HEK293 (cell line): ENCODE results near the gene VPREB3.

Source experiments
- SP2 ChIP-seq: fragments of 450-650 bp; formaldehyde crosslinking; IDR thresholded peaks from 2 replicates; pipeline ENCODE4 v1.5.1; 2016; ENCODE audit warnings: missing biosample characterization, missing genetic modification characterization
- TCF7L2 ChIP-seq: IDR thresholded peaks from 2 replicates; pipeline ENCODE4 v1.6.1; 2011; ENCODE audit warnings: low read depth, mild to moderate bottlenecking, inconsistent platforms, low read length, moderate library complexity, borderline replicate concordance
- ZNF292 ChIP-seq: fragments of 450-650 bp; formaldehyde crosslinking; IDR thresholded peaks from 2 replicates; pipeline ENCODE4 v1.5.1; 2016; ENCODE audit warnings: low read depth, missing biosample characterization, missing genetic modification characterization, borderline replicate concordance
- ZNF335 ChIP-seq: fragments of 450-650 bp; formaldehyde crosslinking; conservative IDR thresholded peaks from 2 replicates; pipeline ENCODE4 v1.5.1; 2016; ENCODE audit warnings: missing biosample characterization, missing genetic modification characterization
- ZNF521 ChIP-seq: fragments of 450-650 bp; formaldehyde crosslinking; IDR thresholded peaks from 2 replicates; pipeline ENCODE4 v1.5.1; 2017; ENCODE audit warnings: missing biosample characterization, mild to moderate bottlenecking, missing genetic modification characterization
- TF ChIP-seq, protein P1 (sequence below): fragments of 450-650 bp; formaldehyde crosslinking; IDR thresholded peaks from 2 replicates; pipeline ENCODE4 v1.5.1; 2016; ENCODE audit warnings: missing biosample characterization, missing genetic modification characterization
- TF ChIP-seq, protein P2 (sequence below): fragments of 450-650 bp; formaldehyde crosslinking; IDR thresholded peaks from 2 replicates; pipeline ENCODE4 v1.5.1; 2017; ENCODE audit warnings: missing biosample characterization, missing genetic modification characterization

DNA sequence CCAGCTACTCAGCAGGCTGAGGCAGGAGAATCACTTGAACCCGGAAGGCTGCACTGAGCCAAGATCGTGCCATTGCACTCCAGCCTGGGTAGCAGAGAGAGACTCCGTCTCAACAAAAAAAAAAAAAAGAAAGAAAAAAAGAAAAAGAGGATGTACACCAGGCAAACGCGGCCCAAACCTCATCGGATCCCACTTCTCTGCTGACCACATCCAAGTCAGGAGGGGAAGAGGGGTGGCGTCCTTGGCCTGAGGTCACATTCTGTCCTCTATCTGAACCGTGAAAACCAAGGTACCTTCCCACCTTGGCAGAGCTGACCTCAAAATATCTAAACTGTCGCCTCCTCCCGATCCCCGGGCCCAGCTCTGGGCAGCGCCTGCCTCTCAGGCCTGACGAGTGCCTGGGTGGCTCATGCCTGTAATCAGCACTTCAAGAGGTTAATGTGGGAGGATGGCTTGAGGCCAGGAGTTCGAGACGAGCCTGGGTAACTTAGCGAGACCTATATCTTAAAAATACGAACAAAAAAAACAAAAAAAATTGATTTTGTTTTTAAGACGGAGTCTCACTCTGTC is 38.3 kb downstream of the VPREB3 start:
- TF ChIP-seq ZNF335 (no peak), SP2 (no peak), TCF7L2 (no peak), ZNF521 (tag by site-specific recombination) (no peak), ZNF292 (tag by site-specific recombination) (no peak)
- TF ChIP-seq, protein P1, sequence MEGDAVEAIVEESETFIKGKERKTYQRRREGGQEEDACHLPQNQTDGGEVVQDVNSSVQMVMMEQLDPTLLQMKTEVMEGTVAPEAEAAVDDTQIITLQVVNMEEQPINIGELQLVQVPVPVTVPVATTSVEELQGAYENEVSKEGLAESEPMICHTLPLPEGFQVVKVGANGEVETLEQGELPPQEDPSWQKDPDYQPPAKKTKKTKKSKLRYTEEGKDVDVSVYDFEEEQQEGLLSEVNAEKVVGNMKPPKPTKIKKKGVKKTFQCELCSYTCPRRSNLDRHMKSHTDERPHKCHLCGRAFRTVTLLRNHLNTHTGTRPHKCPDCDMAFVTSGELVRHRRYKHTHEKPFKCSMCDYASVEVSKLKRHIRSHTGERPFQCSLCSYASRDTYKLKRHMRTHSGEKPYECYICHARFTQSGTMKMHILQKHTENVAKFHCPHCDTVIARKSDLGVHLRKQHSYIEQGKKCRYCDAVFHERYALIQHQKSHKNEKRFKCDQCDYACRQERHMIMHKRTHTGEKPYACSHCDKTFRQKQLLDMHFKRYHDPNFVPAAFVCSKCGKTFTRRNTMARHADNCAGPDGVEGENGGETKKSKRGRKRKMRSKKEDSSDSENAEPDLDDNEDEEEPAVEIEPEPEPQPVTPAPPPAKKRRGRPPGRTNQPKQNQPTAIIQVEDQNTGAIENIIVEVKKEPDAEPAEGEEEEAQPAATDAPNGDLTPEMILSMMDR (tag by site-specific recombination): no peak
- TF ChIP-seq, protein P2, sequence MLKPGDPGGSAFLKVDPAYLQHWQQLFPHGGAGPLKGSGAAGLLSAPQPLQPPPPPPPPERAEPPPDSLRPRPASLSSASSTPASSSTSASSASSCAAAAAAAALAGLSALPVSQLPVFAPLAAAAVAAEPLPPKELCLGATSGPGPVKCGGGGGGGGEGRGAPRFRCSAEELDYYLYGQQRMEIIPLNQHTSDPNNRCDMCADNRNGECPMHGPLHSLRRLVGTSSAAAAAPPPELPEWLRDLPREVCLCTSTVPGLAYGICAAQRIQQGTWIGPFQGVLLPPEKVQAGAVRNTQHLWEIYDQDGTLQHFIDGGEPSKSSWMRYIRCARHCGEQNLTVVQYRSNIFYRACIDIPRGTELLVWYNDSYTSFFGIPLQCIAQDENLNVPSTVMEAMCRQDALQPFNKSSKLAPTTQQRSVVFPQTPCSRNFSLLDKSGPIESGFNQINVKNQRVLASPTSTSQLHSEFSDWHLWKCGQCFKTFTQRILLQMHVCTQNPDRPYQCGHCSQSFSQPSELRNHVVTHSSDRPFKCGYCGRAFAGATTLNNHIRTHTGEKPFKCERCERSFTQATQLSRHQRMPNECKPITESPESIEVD (tag by site-specific recombination): no peak
